Head of caudate nucleus (tissue), 42 donors: ENCODE measurements around the gene DOCK7.
A peak's percentile ranks its signal among the peaks of the same experiment; 100 is the strongest.

Experiments
- DNase-seq, 42 donors: peaks; one replicate each; pipeline versions ENCODE4 v3.0.0 to v3.0.0-alpha.2; 2020 to 2021; ENCODE audit warnings: mixed read lengths in 7 of 42
- intact Hi-C: fragments of 100-400 bp; cut with DNase I; formaldehyde crosslinking; loops from one replicate; pipeline ENCODE4 v1.15.0; 2022

DOCK7 gene

GRCh38 chr1:62433861-62434617 lies 254.1 kb downstream of the DOCK7 start:
- intact Hi-C loops, result no loop called here
- no peak for DNase-seq

- intact Hi-C loops, result no loop called here
Observed at GRCh38 chr1:62429581-62429980, 258.6 kb downstream of the DOCK7 start.

GRCh38 chr1:62428351-62428750 lies 259.8 kb downstream of the DOCK7 start:
- intact Hi-C loops, result no loop called here
- DNase-seq, result no peak

More at GRCh38 chr1:62429581-62429980, 258.6 kb downstream of the DOCK7 start:
- DNase-seq, result no peak

- no peak for DNase-seq
- intact Hi-C loops, result no loop called here
Observed at GRCh38 chr1:62426794-62427193, 261.4 kb downstream of the DOCK7 start.

GRCh38 chr1:62426237-62426636 lies 261.9 kb downstream of the DOCK7 start:
- intact Hi-C loops, result no loop called here
- no peak for DNase-seq

- intact Hi-C loops, result no loop called here
- DNase-seq, result no peak
Observed at GRCh38 chr1:62425041-62425440, 263.1 kb downstream of the DOCK7 start.

GRCh38 chr1:62424411-62424810 lies 263.8 kb downstream of the DOCK7 start:
- DNase-seq, result peak in 7 of 42 donors; percentile 10 to 34 (median 25)
- intact Hi-C loops, result no loop called here

GRCh38 chr1:62423580-62424242 lies 264.5 kb downstream of the DOCK7 start:
- DNase-seq, result no peak

GRCh38 chr1:62420214-62420613 lies 268.0 kb downstream of the DOCK7 start:
- intact Hi-C loops, result no loop called here
- DNase-seq, result no peak

More at GRCh38 chr1:62423580-62424242, 264.5 kb downstream of the DOCK7 start:
- intact Hi-C loops, result no loop called here

- intact Hi-C loops, result no loop called here
- DNase-seq, result no peak
Observed at GRCh38 chr1:62417351-62417999, 270.7 kb downstream of the DOCK7 start.

- no peak for DNase-seq
- intact Hi-C loops, result no loop called here
Observed at GRCh38 chr1:62415687-62416086, 272.5 kb downstream of the DOCK7 start.

GRCh38 chr1:62407398-62408009 lies 280.7 kb downstream of the DOCK7 start:
- intact Hi-C loops, result loop anchor here (5.0 kb wide), 1 partner anchor 230 kb away; no protein-coding TSS in a partner anchor
- DNase-seq, result peak in 12 of 42 donors; percentile 16 to 72 (median 40)

- DNase-seq, result no peak
- intact Hi-C loops, result loop anchor here (5.0 kb wide), 1 partner anchor 229 kb away; no protein-coding TSS in a partner anchor
Observed at GRCh38 chr1:62406576-62406975, 281.6 kb downstream of the DOCK7 start.

- intact Hi-C loops, result loop anchor here (5.0 kb wide), 1 partner anchor 228 kb away; no protein-coding TSS in a partner anchor
- peak in 41 of 42 donors; percentile 19 to 94 (median 68) for DNase-seq
Observed at GRCh38 chr1:62405247-62405646, 282.9 kb downstream of the DOCK7 start.
